GM21528 (cell line): Measurements from ENCODE around the gene PTPRG.

ENCODE experiments used
- ATAC-seq: cut with Tn5 transposase; IDR thresholded peaks from one replicate; pipeline ENCODE4 v1.9.1; 2021; ENCODE audit warnings: mild to moderate bottlenecking, moderate library complexity; ENCODE audit not compliant: unreplicated experiment, low FRiP score

The PTPRG gene

GRCh38 chr3:61615643-61616042 lies 54.3 kb downstream of the PTPRG start:
- no peak for ATAC-seq

GRCh38 chr3:61616586-61616985 lies 55.2 kb downstream of the PTPRG start:
- no peak for ATAC-seq

GRCh38 chr3:61617041-61617440 lies 55.7 kb downstream of the PTPRG start:
- no peak for ATAC-seq

GRCh38 chr3:61617651-61618050 lies 56.3 kb downstream of the PTPRG start:
- ATAC-seq, result no peak

GRCh38 chr3:61618231-61618630 lies 56.9 kb downstream of the PTPRG start:
- no peak for ATAC-seq

- no peak for ATAC-seq
Measured at GRCh38 chr3:61618871-61619270, 57.5 kb downstream of the PTPRG start.

GRCh38 chr3:61620073-61620472 lies 58.7 kb downstream of the PTPRG start:
- no peak for ATAC-seq

- ATAC-seq, result no peak
Measured at GRCh38 chr3:61624300-61624699, 62.9 kb downstream of the PTPRG start.

- no peak for ATAC-seq
Measured at GRCh38 chr3:61625429-61625828, 64.1 kb downstream of the PTPRG start.

- ATAC-seq, result no peak
Measured at GRCh38 chr3:61626484-61626883, 65.1 kb downstream of the PTPRG start.

GRCh38 chr3:61627768-61628185 lies 66.4 kb downstream of the PTPRG start:
- ATAC-seq, result no peak

- ATAC-seq, result no peak
Measured at GRCh38 chr3:61628636-61629035, 67.3 kb downstream of the PTPRG start.

GRCh38 chr3:61629442-61629841 lies 68.1 kb downstream of the PTPRG start:
- ATAC-seq, result no peak

GRCh38 chr3:61631108-61631769 lies 69.9 kb downstream of the PTPRG start:
- no peak for ATAC-seq

GRCh38 chr3:61632568-61633175 lies 71.3 kb downstream of the PTPRG start:
- no peak for ATAC-seq

- ATAC-seq, result no peak
Measured at GRCh38 chr3:61634678-61635077, 73.3 kb downstream of the PTPRG start.

- ATAC-seq, result peak; percentile 79
Measured at GRCh38 chr3:61637088-61638051, 76.0 kb downstream of the PTPRG start.

- ATAC-seq, result no peak
Measured at GRCh38 chr3:61638741-61639140, 77.4 kb downstream of the PTPRG start.

GRCh38 chr3:61639991-61640390 lies 78.6 kb downstream of the PTPRG start:
- no peak for ATAC-seq

- no peak for ATAC-seq
Measured at GRCh38 chr3:61645148-61645547, 83.8 kb downstream of the PTPRG start.

GRCh38 chr3:61646360-61646759 lies 85.0 kb downstream of the PTPRG start:
- ATAC-seq, result no peak
